Endothelial cell of umbilical vein (primary cell): ENCODE results near the gene ALLC. TPM values are rescaled to one million over a fixed set of nuclear protein-coding genes. Genes with fewer than 3 reads are reported as not detected.

Experiments
- BruUV-seq: library from RNA; stranded (reverse); fragments of 400-500 nt; replicated peaks from 2 replicates; lab custom pipeline; 2021; lab: Mats Ljungman, UMichigan
- CTCF ChIA-PET: fragments of 300-600, 350-600 bp; sonication (Branson Sonifier 250); formaldehyde crosslinking; loops from one replicate; lab custom pipeline; 2021; ENCODE audit warnings: antibody characterized with exemption, inconsistent platforms; lab: Charles Lee
- POLR2A ChIA-PET: fragments of 300-600, 350-600 bp; sonication (Branson Sonifier 250); formaldehyde crosslinking; loops from one replicate; lab custom pipeline; 2021; ENCODE audit warnings: antibody characterized with exemption, inconsistent platforms; lab: Charles Lee
- DNase-seq: peaks from one replicate; pipeline ENCODE4 v3.0.0-alpha.2; 2011; ENCODE audit warnings: low read depth, low spot score
- FAIRE-seq: peaks from 2 replicates; lab custom pipeline; 2011; peaks lifted over from hg19 to GRCh38; lab: Jason Lieb, UNC
- H2AFZ ChIP-seq: 2 replicates; pipeline ENCODE4 v1.6.0; 2012; ENCODE audit warnings: low read depth, low read length, control low read depth, inconsistent platforms
- H3K27ac ChIP-seq: 2 replicates; pipeline ENCODE4 v1.5.1; 2011; ENCODE audit warnings: low read depth, mild to moderate bottlenecking, control low read depth, low read length, moderate library complexity; ENCODE audit not compliant: insufficient read depth
- H3K27me3 ChIP-seq, 2 experiments: 2 replicates each; pipeline versions ENCODE4 v1.6.0 to v1.6.1; 2011; ENCODE audit warnings: low read length in 2 of 2, mixed read lengths in 1 of 2; ENCODE audit not compliant: control insufficient read depth in 2 of 2, insufficient read depth in 2 of 2
- H3K36me3 ChIP-seq, 2 experiments: 2 replicates in 1 of 2; 3 replicates in 1 of 2; pipeline ENCODE4 v1.5.1; 2011; ENCODE audit warnings: low read length in 2 of 2, mild to moderate bottlenecking in 1 of 2, moderate library complexity in 1 of 2; ENCODE audit not compliant: control insufficient read depth in 2 of 2, insufficient read depth in 2 of 2; ENCODE audit errors: extremely low read depth in 1 of 2
- H3K4me1 ChIP-seq: 3 replicates; pipeline ENCODE4 v1.5.1; 2011; ENCODE audit warnings: mild to moderate bottlenecking, low read length; ENCODE audit not compliant: control insufficient read depth, insufficient read depth; ENCODE audit errors: extremely low read depth
- H3K4me2 ChIP-seq: 2 replicates; pipeline ENCODE4 v1.6.1; 2011; ENCODE audit warnings: low read length, control low read depth, mixed read lengths; ENCODE audit not compliant: insufficient read depth
- H3K4me3 ChIP-seq, 3 experiments: fragments of 200-600 bp in 1 of 3; sonication (generic), shearing (Covaris generic) in 1 of 3; replicated peaks in 1 of 3; 2 replicates each; pipeline ENCODE4 v1.5.1; 2011 to 2016; ENCODE audit warnings: control low read depth in 3 of 3, low read length in 3 of 3, mild to moderate bottlenecking in 2 of 3, inconsistent platforms in 1 of 3, low read depth in 1 of 3, moderate library complexity in 1 of 3; ENCODE audit not compliant: insufficient read depth in 1 of 3
- H3K79me2 ChIP-seq: 2 replicates; pipeline ENCODE4 v1.6.0; 2012; ENCODE audit warnings: low read length, inconsistent platforms; ENCODE audit not compliant: control insufficient read depth, insufficient read depth
- H3K9ac ChIP-seq: replicated peaks from 2 replicates; pipeline ENCODE3; 2011; ENCODE audit warnings: low read length, control low read depth; ENCODE audit not compliant: insufficient read depth; ENCODE audit errors: extremely low read depth
- H3K9me1 ChIP-seq: replicated peaks from 3 replicates; pipeline ENCODE4 v1.6.0; 2011; ENCODE audit warnings: mild to moderate bottlenecking, low read length; ENCODE audit not compliant: control insufficient read depth, insufficient read depth; ENCODE audit errors: extremely low read depth
- H3K9me3 ChIP-seq: replicated peaks from 2 replicates; pipeline ENCODE4 v1.5.1; 2012; ENCODE audit warnings: low read length, inconsistent platforms; ENCODE audit not compliant: control insufficient read depth, insufficient read depth
- H4K20me1 ChIP-seq: replicated peaks from 2 replicates; pipeline ENCODE3; 2011; ENCODE audit warnings: mild to moderate bottlenecking, low read length; ENCODE audit not compliant: control insufficient read depth, insufficient read depth; ENCODE audit errors: extremely low read depth
- EZH2 ChIP-seq: IDR thresholded peaks from 2 replicates; pipeline ENCODE4 v1.6.1; 2012; ENCODE audit warnings: borderline replicate concordance, low read depth, mild to moderate bottlenecking, moderate library complexity, low read length, inconsistent platforms; ENCODE audit not compliant: severe bottlenecking
- FOS ChIP-seq: IDR thresholded peaks from 2 replicates; pipeline ENCODE4 v1.6.1; 2011; ENCODE audit warnings: mild to moderate bottlenecking, low read length, moderate library complexity, borderline replicate concordance; ENCODE audit not compliant: insufficient read depth
- GATA2 ChIP-seq: IDR thresholded peaks from 2 replicates; pipeline ENCODE4 v1.7.0; 2011; ENCODE audit warnings: low read depth, mild to moderate bottlenecking, moderate library complexity, mixed read lengths, low read length; ENCODE audit not compliant: insufficient read length, insufficient read depth
- MYC ChIP-seq: IDR thresholded peaks from one replicate; pipeline ENCODE4 v1.6.1; 2011; ENCODE audit warnings: mild to moderate bottlenecking, low read depth, low read length
- POLR2AphosphoS5 ChIP-seq: IDR thresholded peaks from 2 replicates; pipeline ENCODE4 v1.6.1; 2012; ENCODE audit warnings: low read depth, mild to moderate bottlenecking, control low read depth, low read length, moderate library complexity; ENCODE audit not compliant: insufficient read depth
- dilution Hi-C: fragments of 300-500 bp; cut with MboI; formaldehyde crosslinking; loops from one replicate; pipeline ENCODE4 v1.15.0; 2019; ENCODE audit warnings: low sequenced_read_pairs; ENCODE audit not compliant: extremely low pct_ligation_motif_present
- intact Hi-C: fragments of 100-400 bp; cut with micrococcal nuclease; formaldehyde crosslinking; loops from one replicate; pipeline ENCODE4 v1.10.0; 2022
- polyA plus RNA-seq, 4 experiments: library from polyadenylated mRNA; depleted of rRNA in 3 of 4; stranded (reverse) in 3 of 4; unstranded in 1 of 4; fragments of >200 nt; gene quantifications; 2 replicates each; pipeline versions ENCODE4 v1.2.1 to v1.2.3, GENCODE V29; 2011 to 2012; ENCODE audit warnings: missing spikeins in 1 of 4
- total RNA-seq: library from RNA; stranded (reverse); gene quantifications from 2 replicates; pipeline ENCODE4 v1.2.3, GENCODE V29; 2021
- TF ChIP-seq, protein P1 (sequence below), 2 donors: IDR thresholded peaks; 1 replicate in 1 of 2; 2 replicates in 1 of 2; pipeline ENCODE4 v1.5.1; 2011; ENCODE audit warnings: low read length in 2 of 2, mild to moderate bottlenecking in 2 of 2, moderate library complexity in 2 of 2, control low read depth in 1 of 2, inconsistent platforms in 1 of 2, low read depth in 1 of 2; ENCODE audit not compliant: insufficient read depth in 1 of 2; ENCODE audit errors: extremely low read depth in 1 of 2

The ALLC gene
- total and polyA plus RNA-seq, 2 donors (not counting 3 experiments of a cell fraction or from before 2014, with no cell fraction given), result not detected

DNA sequence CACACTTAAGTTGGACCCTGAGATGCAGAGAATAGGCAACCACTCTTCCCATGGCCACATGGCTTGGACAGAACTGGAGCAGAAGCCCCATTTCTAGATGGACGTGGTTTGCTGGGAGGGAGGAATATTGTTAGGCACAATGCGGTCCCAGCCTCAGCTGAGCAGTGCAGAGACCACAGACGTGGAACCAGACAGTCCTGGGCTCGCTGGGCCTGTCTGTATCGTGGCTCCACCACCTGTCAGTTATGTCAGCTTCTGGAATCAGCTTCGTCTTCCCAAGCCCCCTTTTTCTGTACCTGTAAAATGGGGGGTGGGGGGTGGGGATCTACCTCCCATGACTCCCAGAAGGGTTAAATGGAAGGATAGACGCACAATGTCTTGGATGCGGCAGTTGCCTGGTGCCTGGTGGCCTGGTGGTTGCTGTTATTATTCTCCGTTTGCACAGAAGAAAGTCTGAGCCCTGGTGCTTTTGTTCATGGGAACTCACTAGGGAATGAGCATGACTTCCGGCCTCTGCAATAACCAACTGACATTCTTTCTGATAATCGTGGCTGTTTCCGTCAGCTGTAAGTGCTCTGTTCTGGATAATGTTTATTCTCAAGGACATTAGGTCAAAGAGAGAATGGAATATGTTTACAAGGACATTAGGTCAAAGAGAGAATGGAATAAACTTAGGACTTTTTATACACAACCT, 31.7 kb upstream of the ALLC start:
- intact Hi-C loops, result no loop called here

More for the DNA sequence above, 31.7 kb upstream of the ALLC start:
- H3K27ac ChIP-seq, result no peak overlapping the region
- H3K4me3 ChIP-seq, result no peak overlapping the region
- TF ChIP-seq, protein P1, sequence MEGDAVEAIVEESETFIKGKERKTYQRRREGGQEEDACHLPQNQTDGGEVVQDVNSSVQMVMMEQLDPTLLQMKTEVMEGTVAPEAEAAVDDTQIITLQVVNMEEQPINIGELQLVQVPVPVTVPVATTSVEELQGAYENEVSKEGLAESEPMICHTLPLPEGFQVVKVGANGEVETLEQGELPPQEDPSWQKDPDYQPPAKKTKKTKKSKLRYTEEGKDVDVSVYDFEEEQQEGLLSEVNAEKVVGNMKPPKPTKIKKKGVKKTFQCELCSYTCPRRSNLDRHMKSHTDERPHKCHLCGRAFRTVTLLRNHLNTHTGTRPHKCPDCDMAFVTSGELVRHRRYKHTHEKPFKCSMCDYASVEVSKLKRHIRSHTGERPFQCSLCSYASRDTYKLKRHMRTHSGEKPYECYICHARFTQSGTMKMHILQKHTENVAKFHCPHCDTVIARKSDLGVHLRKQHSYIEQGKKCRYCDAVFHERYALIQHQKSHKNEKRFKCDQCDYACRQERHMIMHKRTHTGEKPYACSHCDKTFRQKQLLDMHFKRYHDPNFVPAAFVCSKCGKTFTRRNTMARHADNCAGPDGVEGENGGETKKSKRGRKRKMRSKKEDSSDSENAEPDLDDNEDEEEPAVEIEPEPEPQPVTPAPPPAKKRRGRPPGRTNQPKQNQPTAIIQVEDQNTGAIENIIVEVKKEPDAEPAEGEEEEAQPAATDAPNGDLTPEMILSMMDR (IDR thresholded peaks at IDR 0.05; ENCODE audit: extremely low read depth in 1 of 2, insufficient read depth in 1 of 2, low read depth in 1 of 2, low read length in 2 of 2), result no peak
- TF ChIP-seq POLR2AphosphoS5 (no peak), MYC (no peak), FOS (no peak), EZH2 (no peak), GATA2 (no peak)
- H3K79me2 ChIP-seq, result no peaks in the 10 kb centered on the region
- DNase-seq (peak; percentile 29), FAIRE-seq (peak; percentile 59)
- H4K20me1 ChIP-seq, result no peaks in the 10 kb centered on the region
- dilution Hi-C loops, result no loop called here
- BruUV-seq, result no TSS peak
- no peaks in the 10 kb centered on the region for H3K9me1 ChIP-seq
- no peaks in the 10 kb centered on the region for H3K36me3 ChIP-seq
- no peak overlapping the region for H3K4me2 ChIP-seq
- no peaks in the 10 kb centered on the region for H3K9me3 ChIP-seq
- H3K9ac ChIP-seq, result no peak overlapping the region
- H2AFZ ChIP-seq, result no peak overlapping the region
- H3K4me1 ChIP-seq, result no peaks in the 10 kb centered on the region
- ChIA-PET CTCF (interaction anchor here (1.0 kb wide), 1 partner anchor 42 kb away, joined by 3 read pairs; no protein-coding TSS in a partner anchor), POLR2A (no interaction called here)
- no peaks in the 10 kb centered on the region for H3K27me3 ChIP-seq
